Measurements from ENCODE around the gene ARAP2.

DNA sequence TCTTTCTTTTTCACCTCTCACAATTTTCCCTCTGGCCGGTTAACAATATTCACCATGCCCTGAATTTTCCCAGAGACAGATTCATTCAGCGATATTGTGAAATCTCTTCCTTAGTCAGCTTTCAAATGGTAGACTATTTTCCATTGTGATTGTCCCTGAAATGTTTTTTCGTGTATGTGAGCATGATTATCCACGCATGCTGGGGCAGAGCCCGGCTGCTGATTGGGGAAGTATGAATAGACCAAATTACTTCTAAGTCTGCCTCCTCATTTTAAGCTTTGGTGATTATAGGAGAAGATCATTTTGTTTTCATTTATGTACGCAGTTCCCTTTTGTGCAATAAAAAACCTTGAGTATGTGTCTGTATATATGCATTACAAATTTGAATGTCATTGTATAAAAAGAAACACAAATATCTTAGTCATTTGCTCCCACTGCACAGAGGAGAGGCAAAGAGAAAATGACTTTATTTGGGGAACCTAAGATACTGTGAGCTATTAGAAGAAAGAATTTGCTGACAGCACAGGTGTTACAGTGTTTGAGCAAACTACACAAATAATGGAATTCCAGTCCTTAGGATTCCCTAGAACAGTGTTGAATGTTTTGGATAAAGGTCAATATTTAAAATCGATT, 48.4 kb upstream of the ARAP2 start:
- TF ChIP-seq, protein P1, sequence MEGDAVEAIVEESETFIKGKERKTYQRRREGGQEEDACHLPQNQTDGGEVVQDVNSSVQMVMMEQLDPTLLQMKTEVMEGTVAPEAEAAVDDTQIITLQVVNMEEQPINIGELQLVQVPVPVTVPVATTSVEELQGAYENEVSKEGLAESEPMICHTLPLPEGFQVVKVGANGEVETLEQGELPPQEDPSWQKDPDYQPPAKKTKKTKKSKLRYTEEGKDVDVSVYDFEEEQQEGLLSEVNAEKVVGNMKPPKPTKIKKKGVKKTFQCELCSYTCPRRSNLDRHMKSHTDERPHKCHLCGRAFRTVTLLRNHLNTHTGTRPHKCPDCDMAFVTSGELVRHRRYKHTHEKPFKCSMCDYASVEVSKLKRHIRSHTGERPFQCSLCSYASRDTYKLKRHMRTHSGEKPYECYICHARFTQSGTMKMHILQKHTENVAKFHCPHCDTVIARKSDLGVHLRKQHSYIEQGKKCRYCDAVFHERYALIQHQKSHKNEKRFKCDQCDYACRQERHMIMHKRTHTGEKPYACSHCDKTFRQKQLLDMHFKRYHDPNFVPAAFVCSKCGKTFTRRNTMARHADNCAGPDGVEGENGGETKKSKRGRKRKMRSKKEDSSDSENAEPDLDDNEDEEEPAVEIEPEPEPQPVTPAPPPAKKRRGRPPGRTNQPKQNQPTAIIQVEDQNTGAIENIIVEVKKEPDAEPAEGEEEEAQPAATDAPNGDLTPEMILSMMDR (conservative IDR thresholded peaks at IDR 0.05; ENCODE audit: low read length) = no peak
- no peak for TF ChIP-seq EZH2phosphoT487 (IDR thresholded peaks at IDR 0.05; ENCODE audit: borderline replicate concordance, low read depth, low read length)
